HT-29 (cell line): ENCODE measurements around the gene LRRC47. TPM values are rescaled to one million over a fixed set of nuclear protein-coding genes. Genes with fewer than 3 reads are reported as not detected.

Experiments
- DNase-seq: peaks from one replicate; pipeline ENCODE4 v3.0.0-alpha.2; 2015; ENCODE audit warnings: low spot score
- small RNA-seq: library from RNA; depleted of rRNA; stranded (forward); fragments of <200 nt; gene quantifications from one replicate; pipeline ENCODE3, GENCODE V24; 2014
- total RNA-seq: library from RNA; depleted of rRNA; stranded (reverse); fragments of >200 nt; shearing (Covaris generic); gene quantifications from 2 replicates; pipeline ENCODE4 v1.2.3, GENCODE V29; 2014; rRNA removed

The LRRC47 gene
- total RNA-seq, 1 experiment from 2014 or later, result 41.1 TPM

DNA sequence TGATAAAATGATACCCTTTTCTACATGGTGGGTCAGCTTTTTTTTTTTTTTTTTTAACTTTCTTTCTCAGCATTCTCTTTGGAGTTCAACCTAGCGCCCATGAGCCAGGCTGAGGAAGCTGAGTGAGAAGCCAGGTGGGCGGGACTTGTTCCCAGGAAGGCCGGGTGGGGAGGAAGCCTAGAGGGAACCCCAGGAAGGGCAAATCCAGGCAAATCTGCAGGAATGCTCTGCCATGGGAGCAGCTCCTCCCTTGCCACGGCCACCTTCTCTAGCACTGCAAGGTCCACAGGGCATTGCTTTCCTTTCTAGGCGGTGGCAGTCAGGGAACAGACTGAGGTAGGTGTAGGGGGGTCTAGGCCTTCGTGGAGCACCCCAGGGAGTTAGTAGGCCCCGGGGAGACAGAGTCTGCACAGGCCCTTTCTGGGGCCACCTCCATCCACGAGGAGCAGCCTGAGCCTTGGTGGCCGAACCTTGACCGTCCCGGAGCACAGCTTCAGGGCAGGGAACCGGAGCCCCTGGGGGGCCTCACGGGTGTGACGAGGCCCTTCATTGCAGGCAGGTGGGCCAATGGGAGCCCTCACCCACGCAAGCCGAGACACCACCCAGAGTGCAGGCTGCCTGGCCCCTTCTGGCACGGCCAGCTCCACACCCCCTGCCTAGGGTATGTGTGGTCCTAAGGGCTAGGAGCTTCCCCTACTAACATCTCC lies 62.3 kb downstream of the LRRC47 start:
- no peak for DNase-seq

- no peak for DNase-seq
Measured at GRCh38 chr1:3733094-3733882, 63.0 kb downstream of the LRRC47 start.

DNA sequence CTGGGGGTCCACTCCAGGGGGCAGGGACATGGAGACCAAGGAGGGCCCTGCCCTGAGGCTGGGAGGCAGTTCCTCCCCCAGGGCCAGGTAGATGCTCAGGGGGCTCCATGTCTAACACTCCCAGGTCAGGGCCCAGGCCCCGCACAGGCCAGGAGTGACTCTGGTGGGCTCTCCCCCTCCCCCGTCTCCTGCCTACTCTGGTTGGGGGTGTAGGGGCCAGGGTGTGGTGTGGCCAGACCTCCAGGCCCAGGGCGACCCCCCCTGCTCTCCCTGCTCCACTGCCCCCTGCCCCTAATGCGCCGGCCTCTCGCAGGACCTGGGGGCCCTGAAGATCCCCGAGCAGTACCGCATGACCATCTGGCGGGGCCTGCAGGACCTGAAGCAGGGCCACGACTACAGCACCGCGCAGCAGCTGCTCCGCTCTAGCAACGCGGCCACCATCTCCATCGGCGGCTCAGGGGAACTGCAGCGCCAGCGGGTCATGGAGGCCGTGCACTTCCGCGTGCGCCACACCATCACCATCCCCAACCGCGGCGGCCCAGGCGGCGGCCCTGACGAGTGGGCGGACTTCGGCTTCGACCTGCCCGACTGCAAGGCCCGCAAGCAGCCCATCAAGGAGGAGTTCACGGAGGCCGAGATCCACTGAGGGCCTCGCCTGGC lies 63.7 kb downstream of the LRRC47 start:
- DNase-seq, result no peak

DNA sequence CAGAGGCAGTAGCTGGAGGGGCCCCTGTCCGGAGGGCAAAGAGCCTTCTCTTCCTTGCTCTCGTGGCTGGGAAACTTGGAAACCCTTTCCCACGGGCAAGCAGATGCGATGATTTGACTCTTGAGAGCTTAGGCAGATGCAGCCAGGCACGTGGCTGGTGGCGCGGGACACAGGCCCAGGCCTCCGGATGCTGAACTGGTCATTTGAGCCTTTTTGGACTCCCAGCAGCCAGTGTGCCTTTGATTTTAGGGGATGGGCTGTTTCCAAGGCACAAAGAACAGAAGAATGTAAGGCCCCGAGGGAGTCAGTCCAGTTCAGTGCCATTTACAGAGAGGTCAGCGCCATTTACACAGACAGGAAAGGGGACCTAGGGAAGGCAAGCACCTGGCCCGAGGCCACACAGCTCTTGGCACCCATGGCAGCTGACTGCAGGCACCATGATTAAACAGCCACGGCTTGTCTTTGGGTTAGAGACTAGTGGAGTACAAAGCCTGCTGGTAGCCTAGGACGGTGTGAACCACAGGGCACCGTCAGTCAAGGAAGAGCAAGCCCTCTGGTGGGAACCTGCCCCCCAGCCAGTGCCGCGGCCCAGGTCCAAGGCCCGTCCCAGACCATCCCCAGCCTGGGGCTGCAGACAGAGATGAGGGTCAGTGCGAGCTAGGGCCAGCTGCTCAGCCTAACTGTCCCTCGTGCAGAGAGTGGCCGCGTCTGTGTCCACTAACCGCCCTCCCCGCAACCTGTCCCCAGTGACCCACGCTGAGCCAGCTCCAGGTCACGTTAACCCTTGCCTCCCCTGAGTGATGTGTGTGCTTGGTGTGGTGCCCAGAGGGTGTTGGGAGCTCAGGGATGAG lies 64.5 kb downstream of the LRRC47 start:
- no peak for DNase-seq

DNA sequence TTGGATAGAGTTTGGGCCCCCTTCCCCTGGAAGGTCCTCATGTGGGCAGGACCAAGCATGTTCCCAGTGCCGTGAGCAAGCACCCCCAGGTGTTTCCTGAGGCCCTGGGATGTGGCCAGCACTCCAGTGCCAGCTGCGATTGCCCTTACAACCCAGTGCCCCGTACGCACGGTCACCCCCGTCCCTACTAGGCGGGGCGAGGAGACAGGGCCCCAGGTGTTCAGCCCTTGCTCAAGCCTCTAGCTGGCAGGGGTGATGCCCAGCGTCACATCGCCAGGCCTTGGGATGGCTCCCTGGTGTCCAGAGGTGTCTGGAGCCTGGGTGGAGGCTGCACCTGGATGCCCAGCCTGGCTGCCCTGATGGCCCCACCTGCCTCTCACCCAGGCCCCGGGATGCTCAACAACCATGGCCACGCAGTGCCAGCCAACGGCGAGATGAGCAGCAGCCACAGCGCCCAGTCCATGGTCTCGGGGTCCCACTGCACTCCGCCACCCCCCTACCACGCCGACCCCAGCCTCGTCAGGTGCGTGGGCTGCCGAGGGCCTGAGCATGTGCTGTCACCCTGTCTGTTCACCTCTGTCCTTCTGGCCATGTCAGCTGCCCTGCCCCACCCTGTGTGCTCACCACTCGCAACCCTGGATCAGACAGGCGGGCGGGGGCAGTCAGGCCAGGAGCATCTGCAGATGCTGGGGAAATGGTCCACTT lies 65.6 kb downstream of the LRRC47 start:
- no peak for DNase-seq

DNA sequence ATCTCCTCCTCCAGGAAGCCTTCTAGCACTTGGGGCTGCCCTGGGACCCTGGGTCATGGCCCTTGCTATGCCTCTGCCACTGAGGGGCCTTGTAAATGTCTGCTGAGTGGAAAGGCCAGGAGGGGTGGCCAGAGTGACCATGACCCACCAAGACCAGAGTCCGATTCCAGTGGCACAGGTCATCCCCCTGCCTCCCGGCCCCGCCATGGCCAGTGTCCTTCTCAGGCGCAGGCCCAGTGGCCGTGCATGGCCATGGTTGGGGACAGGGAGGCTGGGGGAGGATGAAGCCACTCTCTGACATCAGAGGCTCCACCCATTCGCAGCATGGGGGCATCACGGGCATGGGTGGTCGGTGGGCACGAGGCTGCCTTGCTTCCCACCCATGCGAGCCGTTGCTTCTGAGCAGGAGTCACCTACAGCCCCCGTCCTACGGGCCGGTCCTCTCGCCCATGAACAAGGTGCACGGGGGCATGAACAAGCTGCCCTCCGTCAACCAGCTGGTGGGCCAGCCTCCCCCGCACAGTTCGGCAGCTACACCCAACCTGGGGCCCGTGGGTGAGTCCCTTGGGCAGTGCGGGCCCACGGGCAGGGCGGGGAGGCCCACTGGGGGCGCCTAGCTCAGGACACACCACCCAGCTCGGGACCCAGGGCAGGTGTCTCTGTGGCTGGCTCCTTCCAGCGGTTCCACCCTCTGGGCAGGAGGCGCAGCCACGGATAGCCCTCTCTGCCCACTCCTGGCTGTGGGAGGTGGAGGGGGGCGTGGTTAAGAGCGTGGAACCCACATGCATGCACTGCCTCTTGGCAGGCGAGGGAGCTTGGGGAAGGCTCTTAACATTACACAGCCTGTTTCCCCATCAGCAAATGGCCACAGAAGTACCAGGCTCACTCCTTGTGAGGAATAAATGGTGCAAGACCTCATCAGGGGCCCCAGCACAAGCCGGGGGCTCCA lies 66.4 kb downstream of the LRRC47 start:
- no peak for DNase-seq

Small RNA genes lying within 50 kb of the gene (small RNA-seq; reads per million reads assigned to genes)
- not detected for gene RF02197
- gene RN7SL574P, result not detected

Other genes with a start within 250 kb of the LRRC47 start
- gene MEGF6, start 185.0 kb downstream of the LRRC47 start, total RNA-seq, result 12.7 and 16.5 TPM in 2 replicates
- gene TPRG1L, start 171.5 kb downstream of the LRRC47 start, total RNA-seq, result 43.1 and 44.4 TPM in 2 replicates
- 60.3 and 66.7 TPM in 2 replicates for gene WRAP73, start 146.4 kb downstream of the LRRC47 start, total RNA-seq
- gene TP73, start 144.0 kb downstream of the LRRC47 start, total RNA-seq, result 6.9 and 11.1 TPM in 2 replicates
- not detected in 2 replicates for gene CCDC27, start 44.0 kb downstream of the LRRC47 start, total RNA-seq
- gene SMIM1, start 23.7 kb downstream of the LRRC47 start, total RNA-seq, result 1.9 TPM in 1 of 2 replicates, not detected in the other
- gene CEP104, start 60.7 kb upstream of the LRRC47 start, total RNA-seq, result 22.7 and 31.3 TPM in 2 replicates
- 12.9 and 14.2 TPM in 2 replicates for gene DFFB, start 61.0 kb upstream of the LRRC47 start, total RNA-seq
- gene C1orf174, start 103.8 kb upstream of the LRRC47 start, total RNA-seq, result 26.4 and 30.8 TPM in 2 replicates